GM23248 (cell line): ENCODE data around the gene ADORA3. TPM values are rescaled to one million over a fixed set of nuclear protein-coding genes. Genes with fewer than 3 reads are reported as not detected.

Experiments
- DNase-seq: peaks from one replicate; pipeline ENCODE4 v3.0.0-alpha.2; 2015
- H2AFZ ChIP-seq: fragments of 200-600 bp; sonication (generic); 2 replicates; pipeline ENCODE4 v1.6.1; 2016; ENCODE audit warnings: antibody characterized with exemption
- H3F3A ChIP-seq: fragments of 200-600 bp; sonication (generic); 2 replicates; pipeline ENCODE4 v1.6.1; 2016; ENCODE audit warnings: mild to moderate bottlenecking, antibody characterized with exemption, mixed run types; ENCODE audit not compliant: insufficient read depth
- H3K27ac ChIP-seq: fragments of 200-600 bp; sonication (generic); 2 replicates; pipeline ENCODE4 v1.5.1; 2016; ENCODE audit warnings: mild to moderate bottlenecking
- H3K27me3 ChIP-seq: fragments of 200-600 bp; sonication (generic); replicated peaks from 2 replicates; pipeline ENCODE4 v1.6.1; 2016; ENCODE audit warnings: mild to moderate bottlenecking; ENCODE audit not compliant: insufficient read depth
- H3K36me3 ChIP-seq: fragments of 200-600 bp; sonication (generic); 2 replicates; pipeline ENCODE4 v1.6.1; 2016; ENCODE audit warnings: low read depth, mild to moderate bottlenecking
- H3K4me1 ChIP-seq: fragments of 200-600 bp; sonication (generic); 2 replicates; pipeline ENCODE4 v1.6.1; 2016; ENCODE audit warnings: mild to moderate bottlenecking; ENCODE audit not compliant: insufficient read depth
- H3K4me2 ChIP-seq: fragments of 200-600 bp; sonication (generic); one replicate; pipeline ENCODE4 v1.6.1; 2016; ENCODE audit warnings: mild to moderate bottlenecking; ENCODE audit not compliant: unreplicated experiment
- H3K4me3 ChIP-seq: fragments of 200-600 bp; sonication (generic); 2 replicates; pipeline ENCODE4 v1.5.1; 2016; ENCODE audit warnings: mild to moderate bottlenecking
- H3K79me2 ChIP-seq: fragments of 200-600 bp; sonication (generic); 2 replicates; pipeline ENCODE4 v1.6.1; 2016; ENCODE audit warnings: mild to moderate bottlenecking; ENCODE audit not compliant: insufficient read depth
- H3K9ac ChIP-seq: fragments of 200-600 bp; sonication (generic); 2 replicates; pipeline ENCODE4 v1.6.1; 2016; ENCODE audit warnings: mild to moderate bottlenecking
- H3K9me2 ChIP-seq: fragments of 200-600 bp; sonication (generic); 2 replicates; pipeline ENCODE4 v1.6.1; 2016; ENCODE audit warnings: mixed run types, mild to moderate bottlenecking, moderate library complexity; ENCODE audit not compliant: insufficient read depth
- H3K9me3 ChIP-seq: fragments of 200-600 bp; sonication (generic); one replicate; pipeline ENCODE4 v1.6.1; 2017; ENCODE audit warnings: low read depth
- H4K20me1 ChIP-seq: fragments of 200-600 bp; sonication (generic); 2 replicates; pipeline ENCODE4 v1.6.0; 2016; ENCODE audit not compliant: insufficient read depth
- EZH2 ChIP-seq: fragments of 200-600 bp; sonication (generic); IDR thresholded peaks from 2 replicates; pipeline ENCODE4 v1.6.1; 2018; ENCODE audit warnings: antibody characterized with exemption, mild to moderate bottlenecking; ENCODE audit not compliant: insufficient read depth, poor library complexity, severe bottlenecking
- EZH2phosphoT487 ChIP-seq: fragments of 200-600 bp; sonication (generic); IDR thresholded peaks from 2 replicates; pipeline ENCODE4 v1.6.1; 2018; ENCODE audit warnings: antibody characterized with exemption, moderate library complexity, mild to moderate bottlenecking, low read depth; ENCODE audit not compliant: insufficient read depth
- WGBS, 2 experiments: methylation state at CpG; one replicate each; pipeline ENCODE4 v1.1.6; 2015 to 2017; ENCODE audit warnings: low lambda C conversion rate in 2 of 2, low coverage in 1 of 2; ENCODE audit errors: missing lambda C conversion rate in 2 of 2; 5-methylcytosine and 5-hydroxymethylcytosine counted together
- in situ Hi-C: fragments of 300-500 bp; cut with MboI; formaldehyde crosslinking; loops from 2 replicates; pipeline ENCODE4 v1.15.0; 2020
- polyA plus RNA-seq: library from polyadenylated mRNA; unstranded; fragments of >200 nt; fragmentation: Nextera tagmentation; extraction: Ambion mirVana; gene quantifications from 2 replicates; pipeline ENCODE4 v1.2.1, GENCODE V29; 2016
- total RNA-seq: library from RNA; depleted of rRNA; stranded (reverse); fragments of >200 nt; shearing (Covaris generic); gene quantifications from 2 replicates; pipeline ENCODE4 v1.2.3, GENCODE V29; 2014

Gene ADORA3
- total and polyA plus RNA-seq, 2 experiments from 2014 or later, result not detected

DNA sequence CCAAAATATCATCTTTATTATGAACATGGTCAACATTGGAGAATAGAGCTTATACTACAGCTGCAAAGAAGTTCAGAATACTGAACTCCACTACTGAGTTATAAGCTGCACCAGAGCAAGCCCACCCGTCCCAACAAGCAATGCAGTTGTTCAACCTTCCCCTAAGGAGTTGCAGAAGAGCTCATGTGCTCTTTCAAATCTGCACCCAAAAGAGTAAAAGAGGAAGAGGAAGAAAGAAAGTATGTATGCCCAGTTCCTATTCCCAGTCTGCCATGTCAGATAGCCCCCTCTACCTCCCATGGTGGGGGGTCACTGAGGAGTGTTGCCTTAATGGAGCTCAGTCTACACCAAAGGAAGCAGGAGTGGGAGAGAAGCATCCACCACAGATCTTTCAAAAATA lies 22.8 kb downstream of the ADORA3 start:
- Histone ChIP-seq H3K4me3 (no peak overlapping the region), H3K4me1 (peaks cover 10% of the 10 kb centered on the region), H3K4me2 (no peak overlapping the region), H3K36me3 (no peaks in the 10 kb centered on the region), H4K20me1 (no peaks in the 10 kb centered on the region), H3K27me3 (no peaks in the 10 kb centered on the region), H2AFZ (no peak overlapping the region), H3K9me2 (no peaks in the 10 kb centered on the region), H3K9ac (no peak overlapping the region), H3K79me2 (no peaks in the 10 kb centered on the region), H3K27ac (no peak overlapping the region), H3F3A (peaks cover 14% of the 10 kb centered on the region; the same call in 1 of the 2 replicates), H3K9me3 (no peaks in the 10 kb centered on the region)
- TF ChIP-seq EZH2, result no peak
- no peak for TF ChIP-seq EZH2phosphoT487
- DNase-seq, result no peak
- 32 to 40% methylated on average over 1 of the region's 1 CpG for WGBS, 2 experiments
- in situ Hi-C loops, result loop anchor here (25.0 kb wide), 1 partner anchor 882 kb away; no protein-coding TSS in a partner anchor

DNA sequence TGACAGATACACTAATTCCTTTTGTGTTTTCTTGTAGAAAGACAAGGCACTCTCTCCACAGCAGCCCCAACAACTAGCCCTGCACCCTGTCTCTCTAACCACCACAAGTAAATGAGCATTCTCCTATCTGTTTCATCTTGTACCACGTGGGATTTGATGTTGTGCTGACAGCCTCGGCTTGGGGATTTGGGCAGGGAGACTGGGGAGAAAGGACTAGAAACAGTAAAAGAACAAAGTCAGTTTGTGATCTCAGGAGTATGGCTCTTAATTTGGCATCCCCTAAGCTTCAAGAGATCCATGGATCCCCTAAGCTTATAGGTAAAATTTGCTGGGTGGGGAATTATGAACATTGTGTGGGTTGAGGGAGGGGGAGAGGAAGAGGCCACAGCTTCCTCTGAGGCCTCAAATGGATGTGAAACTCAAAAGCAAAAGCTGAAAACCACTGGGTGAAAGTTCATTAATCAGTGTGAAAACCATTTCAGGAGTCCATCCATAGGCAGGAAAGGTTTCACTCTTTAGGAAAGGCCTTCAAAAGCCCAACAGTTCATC lies 26.6 kb downstream of the ADORA3 start:
- H3K27me3 ChIP-seq, result no peaks in the 10 kb centered on the region
- H3K9me3 ChIP-seq, result no peaks in the 10 kb centered on the region
- H3K4me1 ChIP-seq, result 0 out of 2 replicates have a peak, but pooled peaks cover 7% of the 10 kb centered on the region
- in situ Hi-C loops, result loop anchor here (10.0 to 25.0 kb wide), 2 partner anchors 278 to 885 kb away; partner anchors contain the start of gene DDX20
- H3K4me2 ChIP-seq, result no peak overlapping the region
- WGBS, 2 experiments, result 47 to 58% methylated on average over 2 of the region's 2 CpGs
- H3K27ac ChIP-seq, result no peak overlapping the region
- no peaks in the 10 kb centered on the region for H3K9me2 ChIP-seq
- TF ChIP-seq EZH2phosphoT487 (no peak), EZH2 (no peak)
- DNase-seq, result no peak
- H4K20me1 ChIP-seq, result no peaks in the 10 kb centered on the region
- no peak overlapping the region for H2AFZ ChIP-seq
- no peaks in the 10 kb centered on the region for H3K79me2 ChIP-seq
- H3F3A ChIP-seq, result no peaks in the 10 kb centered on the region
- no peaks in the 10 kb centered on the region for H3K36me3 ChIP-seq
- H3K9ac ChIP-seq, result no peak overlapping the region
- H3K4me3 ChIP-seq, result no peak overlapping the region

DNA sequence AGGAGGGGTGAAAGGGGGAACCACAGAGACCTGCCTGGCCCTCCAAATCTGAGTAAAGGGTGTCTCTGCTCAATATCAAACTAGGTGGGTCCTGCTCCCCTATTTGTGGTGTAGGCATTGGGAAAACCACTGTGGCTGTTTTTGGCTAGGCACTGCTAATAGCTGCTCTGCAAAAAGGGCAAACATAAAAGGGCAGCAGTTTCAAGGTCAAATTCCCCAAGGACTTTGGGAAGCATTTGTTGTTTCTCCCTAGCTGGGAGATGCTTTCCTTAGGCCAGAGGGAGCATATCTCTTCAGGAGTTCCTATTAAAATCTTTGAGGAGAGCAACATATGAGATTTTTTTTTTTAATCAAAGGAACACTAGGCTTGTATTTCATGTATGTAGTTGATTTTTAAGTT lies 27.2 kb downstream of the ADORA3 start:
- no peaks in the 10 kb centered on the region for H3K27me3 ChIP-seq
- H3K4me2 ChIP-seq, result no peak overlapping the region
- H4K20me1 ChIP-seq, result no peaks in the 10 kb centered on the region
- H3K9me2 ChIP-seq, result no peaks in the 10 kb centered on the region
- no peak overlapping the region for H3K9ac ChIP-seq
- H3K27ac ChIP-seq, result no peak overlapping the region
- no peak overlapping the region for H2AFZ ChIP-seq
- no peaks in the 10 kb centered on the region for H3K36me3 ChIP-seq
- H3F3A ChIP-seq, result no peaks in the 10 kb centered on the region
- 0 out of 2 replicates have a peak, but pooled peaks cover 7% of the 10 kb centered on the region for H3K4me1 ChIP-seq
- no peaks in the 10 kb centered on the region for H3K9me3 ChIP-seq
- in situ Hi-C loops, result loop anchor here (10.0 to 25.0 kb wide), 2 partner anchors 279 to 886 kb away; partner anchors contain the start of gene DDX20
- no peak overlapping the region for H3K4me3 ChIP-seq
- TF ChIP-seq EZH2phosphoT487, result no peak
- TF ChIP-seq EZH2, result no peak
- DNase-seq, result no peak
- H3K79me2 ChIP-seq, result no peaks in the 10 kb centered on the region

DNA sequence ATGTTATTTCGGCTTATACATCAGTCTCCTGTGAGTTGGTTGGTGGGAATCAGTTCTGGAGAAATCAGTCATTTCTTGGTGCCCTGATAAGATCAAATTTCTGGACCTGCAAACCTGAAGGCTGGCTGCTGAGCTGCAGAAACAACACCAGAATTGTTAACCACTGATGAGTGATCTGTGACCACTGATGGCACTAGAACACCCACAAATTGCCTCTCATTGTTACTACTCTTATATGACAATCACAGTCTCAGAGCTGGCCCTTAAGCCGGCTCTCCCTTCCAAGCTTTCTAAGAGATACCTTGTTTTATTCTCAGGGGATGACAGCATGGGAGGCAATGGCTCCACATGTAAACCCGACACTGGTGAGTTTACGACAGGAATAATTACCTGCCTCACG lies 27.7 kb downstream of the ADORA3 start:
- no peak for DNase-seq
- Histone ChIP-seq H4K20me1 (no peaks in the 10 kb centered on the region), H3K79me2 (no peaks in the 10 kb centered on the region), H3K27me3 (no peaks in the 10 kb centered on the region), H3K4me2 (no peak overlapping the region), H3K4me1 (0 out of 2 replicates have a peak, but pooled peaks cover 7% of the 10 kb centered on the region), H3K4me3 (no peak overlapping the region), H3F3A (no peaks in the 10 kb centered on the region), H3K9me2 (no peaks in the 10 kb centered on the region), H3K9ac (no peak overlapping the region), H2AFZ (no peak overlapping the region), H3K36me3 (no peaks in the 10 kb centered on the region), H3K9me3 (no peaks in the 10 kb centered on the region), H3K27ac (no peak overlapping the region)
- WGBS, 2 experiments, result 95 to 97% methylated on average over 5 of the region's 5 CpGs
- in situ Hi-C loops, result loop anchor here (10.0 to 25.0 kb wide), 2 partner anchors 279 to 887 kb away; partner anchors contain the start of gene DDX20
- TF ChIP-seq EZH2 (no peak), EZH2phosphoT487 (no peak)

DNA sequence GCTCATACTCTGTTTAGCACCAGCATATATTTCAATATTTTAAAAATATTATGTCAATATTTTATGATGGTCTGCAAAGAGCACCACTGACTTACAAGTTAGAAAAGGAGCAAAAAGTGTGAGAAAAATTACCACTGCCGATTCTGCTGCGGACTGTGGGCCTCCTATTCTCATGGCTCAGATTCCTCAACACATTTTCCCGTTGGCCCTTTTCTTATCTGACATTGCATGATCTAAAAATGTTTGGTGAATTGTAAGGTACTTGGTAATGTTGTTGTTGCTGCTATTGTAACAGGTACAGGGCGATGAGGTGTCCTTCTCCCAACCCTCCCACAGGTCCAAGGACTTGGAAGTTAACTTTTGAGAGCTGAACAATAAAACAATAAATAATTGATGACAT lies 28.9 kb downstream of the ADORA3 start:
- DNase-seq, result no peak
- 0 out of 2 replicates have a peak, but pooled peaks cover 7% of the 10 kb centered on the region for H3K4me1 ChIP-seq
- H3K9me2 ChIP-seq, result no peaks in the 10 kb centered on the region
- no peak overlapping the region for H3K4me2 ChIP-seq
- H3K79me2 ChIP-seq, result no peaks in the 10 kb centered on the region
- H3K27ac ChIP-seq, result no peak overlapping the region
- in situ Hi-C loops, result loop anchor here (10.0 kb wide), 1 partner anchor 280 kb away; the partner anchor contains the start of gene DDX20
- no peaks in the 10 kb centered on the region for H4K20me1 ChIP-seq
- no peaks in the 10 kb centered on the region for H3K9me3 ChIP-seq
- 92 to 97% methylated on average over 4 of the region's 4 CpGs for WGBS, 2 experiments
- H3K36me3 ChIP-seq, result no peaks in the 10 kb centered on the region
- H3K4me3 ChIP-seq, result no peak overlapping the region
- H2AFZ ChIP-seq, result no peak overlapping the region
- H3F3A ChIP-seq, result no peaks in the 10 kb centered on the region
- no peaks in the 10 kb centered on the region for H3K27me3 ChIP-seq
- TF ChIP-seq EZH2phosphoT487 (no peak), EZH2 (no peak)
- H3K9ac ChIP-seq, result no peak overlapping the region
